HEK293T (cell line): ENCODE results near the gene TTLL1.

Experiments used
- CTCF ChIA-PET: fragments of 350-600 bp; formaldehyde crosslinking; extraction: SDS; loops from one replicate; lab custom pipeline; 2021; ENCODE audit warnings: antibody characterized with exemption, inconsistent platforms; lab: Yijun Ruan, JAX
- POLR2A ChIA-PET: fragments of 350-600 bp; formaldehyde crosslinking; extraction: SDS; loops from one replicate; lab custom pipeline; 2020; ENCODE audit warnings: antibody characterized with exemption, inconsistent platforms; lab: Yijun Ruan, JAX
- DNase-seq: peaks from one replicate; pipeline ENCODE4 v3.0.0; 2012; ENCODE audit warnings: mixed read lengths; ENCODE audit errors: extremely low spot score
- ARNT ChIP-seq: fragments of 450-650 bp; IDR thresholded peaks from 2 replicates; pipeline ENCODE4 v1.6.1; 2017; ENCODE audit warnings: mild to moderate bottlenecking
- BHLHE40 ChIP-seq: fragments of 450-650 bp; IDR thresholded peaks from 2 replicates; pipeline ENCODE4 v1.6.1; 2016; ENCODE audit warnings: mild to moderate bottlenecking, moderate library complexity, borderline replicate concordance
- CTBP1 ChIP-seq: fragments of 450-650 bp; IDR thresholded peaks from 2 replicates; pipeline ENCODE4 v1.6.1; 2016; ENCODE audit warnings: borderline replicate concordance
- ELF4 ChIP-seq: fragments of 450-650 bp; IDR thresholded peaks from 2 replicates; pipeline ENCODE4 v1.6.1; 2017; ENCODE audit warnings: antibody characterized with exemption
- FOXA1 ChIP-seq: fragments of 450-650 bp; IDR thresholded peaks from 2 replicates; pipeline ENCODE4 v1.6.1; 2016; ENCODE audit warnings: mild to moderate bottlenecking
- FOXK2 ChIP-seq: fragments of 450-650 bp; IDR thresholded peaks from 2 replicates; pipeline ENCODE4 v1.6.1; 2016; ENCODE audit warnings: mild to moderate bottlenecking
- FOXM1 ChIP-seq: fragments of 450-650 bp; IDR thresholded peaks from 2 replicates; pipeline ENCODE4 v1.6.1; 2017; ENCODE audit warnings: mild to moderate bottlenecking, borderline replicate concordance
- HDGF ChIP-seq: fragments of 450-650 bp; IDR thresholded peaks from 2 replicates; pipeline ENCODE4 v1.6.1; 2017; ENCODE audit warnings: antibody characterized with exemption, borderline replicate concordance
- L3MBTL2 ChIP-seq: fragments of 450-650 bp; conservative IDR thresholded peaks from 2 replicates; pipeline ENCODE4 v1.6.1; 2016; ENCODE audit warnings: mild to moderate bottlenecking
- LEF1 ChIP-seq: fragments of 450-650 bp; IDR thresholded peaks from 2 replicates; pipeline ENCODE4 v1.6.1; 2017; ENCODE audit warnings: mild to moderate bottlenecking, borderline replicate concordance
- NFRKB ChIP-seq: fragments of 450-650 bp; IDR thresholded peaks from 2 replicates; pipeline ENCODE4 v1.6.1; 2016; ENCODE audit warnings: mild to moderate bottlenecking, moderate library complexity
- SP1 ChIP-seq: fragments of 450-650 bp; IDR thresholded peaks from 2 replicates; pipeline ENCODE4 v1.6.1; 2017
- SUZ12 ChIP-seq: fragments of 450-650 bp; IDR thresholded peaks from 2 replicates; pipeline ENCODE4 v1.6.1; 2016; ENCODE audit warnings: mild to moderate bottlenecking
- TARDBP ChIP-seq: fragments of 450-650 bp; IDR thresholded peaks from 2 replicates; pipeline ENCODE4 v1.6.1; 2016
- ZNF384 ChIP-seq: fragments of 450-650 bp; IDR thresholded peaks from 2 replicates; pipeline ENCODE4 v1.6.1; 2016
- TF ChIP-seq, protein P1 (sequence below): fragments of 450-650 bp; IDR thresholded peaks from 2 replicates; pipeline ENCODE4 v1.6.1; 2016

Gene TTLL1

GRCh38 chr22:43094085-43094484, 4.9 kb upstream of the TTLL1 start:
- no peak for DNase-seq
- no peak for TF ChIP-seq HDGF
- TF ChIP-seq, protein P1, sequence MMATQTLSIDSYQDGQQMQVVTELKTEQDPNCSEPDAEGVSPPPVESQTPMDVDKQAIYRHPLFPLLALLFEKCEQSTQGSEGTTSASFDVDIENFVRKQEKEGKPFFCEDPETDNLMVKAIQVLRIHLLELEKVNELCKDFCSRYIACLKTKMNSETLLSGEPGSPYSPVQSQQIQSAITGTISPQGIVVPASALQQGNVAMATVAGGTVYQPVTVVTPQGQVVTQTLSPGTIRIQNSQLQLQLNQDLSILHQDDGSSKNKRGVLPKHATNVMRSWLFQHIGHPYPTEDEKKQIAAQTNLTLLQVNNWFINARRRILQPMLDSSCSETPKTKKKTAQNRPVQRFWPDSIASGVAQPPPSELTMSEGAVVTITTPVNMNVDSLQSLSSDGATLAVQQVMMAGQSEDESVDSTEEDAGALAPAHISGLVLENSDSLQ = no peak
- ChIA-PET POLR2A (no interaction called here), CTCF (no interaction called here)

GRCh38 chr22:43092085-43092484, 2.9 kb upstream of the TTLL1 start:
- POLR2A ChIA-PET = no interaction called here

GRCh38 chr22:43090130-43090789, 1.1 kb upstream of the TTLL1 start:
- TF ChIP-seq, protein P1 = peak; percentile 15; the same call in 1 of the 2 replicates
- TF ChIP-seq SP1 (no peak), FOXA1 (no peak), L3MBTL2 (0 out of 2 replicates have a peak, but pooled peaks have one; percentile 10), NFRKB (no peak)
- ChIA-PET POLR2A (interaction anchor here (1.1 kb wide), 1 partner anchor 9 kb away, joined by 5 read pairs; no protein-coding TSS in a partner anchor), CTCF (interaction anchor here (0.7 to 1.1 kb wide), 3 partner anchors 138 to 222 kb away, joined by 3 read pairs; no protein-coding TSS in a partner anchor)
- peak; percentile 69 for DNase-seq

More at GRCh38 chr22:43092085-43092484, 2.9 kb upstream of the TTLL1 start:
- CTCF ChIA-PET = interaction anchor here (0.6 kb wide), 1 partner anchor 58 kb away, joined by 3 read pairs; no protein-coding TSS in a partner anchor
- no peak for TF ChIP-seq NFRKB
- TF ChIP-seq HDGF = no peak
- no peak for TF ChIP-seq TARDBP
- TF ChIP-seq FOXM1 = no peak
- TF ChIP-seq L3MBTL2 = no peak
- TF ChIP-seq FOXK2 = no peak
- no peak for TF ChIP-seq SP1
- TF ChIP-seq, protein P1 = no peak
- no peak for TF ChIP-seq ZNF384
- no peak for TF ChIP-seq ARNT
- TF ChIP-seq CTBP1 = no peak
- no peak for TF ChIP-seq SUZ12
- TF ChIP-seq BHLHE40 = no peak
- no peak for TF ChIP-seq ELF4
- no peak for TF ChIP-seq FOXA1
- no peak for TF ChIP-seq LEF1
- no peak for DNase-seq

DNA sequence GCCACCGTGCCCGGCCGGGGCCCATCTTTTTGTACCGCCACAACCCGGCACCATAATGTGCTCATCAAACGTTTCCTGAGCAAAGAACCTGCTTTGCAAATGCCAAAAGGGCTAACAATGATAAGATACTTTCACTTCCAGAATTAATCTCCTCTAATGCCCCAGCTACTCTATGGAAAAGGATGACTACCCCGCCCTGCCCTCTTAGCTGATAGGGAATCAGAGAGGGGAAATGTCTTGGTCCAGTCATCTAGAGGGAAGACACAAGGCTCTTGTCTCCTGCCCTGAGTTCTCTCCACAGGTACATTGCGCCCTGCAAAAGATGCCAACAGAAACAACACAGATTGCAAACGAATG, 586 bp downstream of the TTLL1 start:
- POLR2A ChIA-PET = no interaction called here
- TF ChIP-seq FOXA1 (no peak), HDGF (no peak), ZNF384 (no peak), NFRKB (no peak), TARDBP (no peak), CTBP1 (no peak), FOXM1 (no peak), ELF4 (no peak)
- no peak for DNase-seq
- CTCF ChIA-PET = no interaction called here

- DNase-seq = no peak
- TF ChIP-seq ELF4 (no peak), SP1 (no peak), CTBP1 (no peak), LEF1 (no peak), SUZ12 (no peak), BHLHE40 (no peak), NFRKB (no peak), FOXA1 (no peak), L3MBTL2 (no peak), ARNT (no peak), HDGF (no peak), FOXM1 (no peak), ZNF384 (no peak), FOXK2 (no peak), TARDBP (no peak)
- TF ChIP-seq, protein P1 = no peak
- CTCF ChIA-PET = no interaction called here
- POLR2A ChIA-PET = interaction anchor here (1.1 kb wide), 1 partner anchor 71 kb away, joined by 3 read pairs; the partner anchor contains the start of gene PACSIN2
Measured at GRCh38 chr22:43085658-43086606, 3.3 kb downstream of the TTLL1 start.
